ENCODE data around the gene RAB7B. TPM values are rescaled to one million over a fixed set of nuclear protein-coding genes. Genes with fewer than 3 reads are reported as not detected.

RAB7B gene
- total RNA-seq, 1 experiment from 2014 or later, result 0.22 TPM

DNA sequence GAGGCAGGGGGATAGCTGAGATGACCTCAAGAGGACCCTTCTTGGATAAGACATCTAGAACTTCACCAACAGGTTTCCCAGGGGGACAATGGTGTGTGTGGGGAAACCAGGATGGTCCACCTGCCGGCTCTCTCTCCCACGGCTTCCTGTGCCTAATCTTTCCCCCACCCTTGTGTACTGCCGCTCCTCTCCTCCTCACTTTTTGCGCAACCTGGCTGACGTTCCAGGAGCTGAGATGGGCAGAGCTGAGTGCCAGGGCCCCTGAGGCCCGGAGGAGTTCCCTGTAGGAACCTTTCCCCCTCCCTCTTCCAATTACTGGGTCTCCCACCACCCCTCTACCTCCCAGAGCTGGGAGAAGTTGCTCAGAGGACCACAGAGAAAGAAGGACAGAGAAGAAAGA, 66.9 kb downstream of the RAB7B start (continued):
- TF ChIP-seq EGR1 (IDR thresholded peaks at IDR 0.05; ENCODE audit: low read depth) (no peak), REST (IDR thresholded peaks at IDR 0.05; ENCODE audit: low read depth) (no peak), EZH2 (IDR thresholded peaks at IDR 0.05) (no peak)

DNA sequence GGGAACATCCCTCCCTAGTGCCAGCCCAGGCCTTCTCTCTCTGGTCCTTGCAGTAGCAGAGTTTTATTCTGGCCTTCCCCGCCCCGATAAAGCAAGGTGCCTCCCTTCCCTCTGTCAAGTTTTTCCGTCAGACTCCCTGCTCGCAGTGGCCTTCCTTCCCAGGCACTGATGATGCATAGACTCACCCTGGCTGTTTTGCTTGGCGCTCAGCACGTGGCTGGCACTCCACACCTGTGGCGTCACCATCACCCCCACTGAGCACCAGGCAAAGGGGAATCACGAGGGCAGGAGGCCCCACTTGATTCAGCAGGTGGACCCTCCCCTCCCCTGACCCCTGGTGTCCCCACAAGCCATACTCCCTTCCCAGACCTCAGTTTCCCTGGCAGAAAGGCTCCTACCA, 67.3 kb downstream of the RAB7B start:
- Histone ChIP-seq H3K79me2 (ENCODE audit: insufficient read depth, low read length) (no peaks in the 10 kb centered on the region), H3K4me1 (ENCODE audit: control insufficient read depth in 1 of 2, insufficient read depth in 2 of 2, low read length in 2 of 2) (peaks cover 12 to 37% of the 10 kb centered on the region in 2 experiments), H3K9ac (ENCODE audit: low read length) (no peak overlapping the region), H3K27me3 (ENCODE audit: insufficient read depth, low read length) (no peaks in the 10 kb centered on the region), H3K4me3 (replicated peaks in 1 of 2; ENCODE audit: low read depth in 1 of 2, low read length in 2 of 2) (no peak overlapping the region), H4K20me1 (ENCODE audit: insufficient read depth) (no peaks in the 10 kb centered on the region), H3K36me3 (ENCODE audit: control insufficient read depth in 1 of 2, insufficient read depth in 2 of 2, low read length in 2 of 2) (no peaks in the 10 kb centered on the region), H3K27ac (ENCODE audit: low read depth, low read length) (no peak overlapping the region), H3K4me2 (ENCODE audit: low read length) (no peak overlapping the region), H3K9me2 (ENCODE audit: insufficient read depth) (no peaks in the 10 kb centered on the region), H2AFZ (ENCODE audit: low read depth, low read length, poor library complexity, severe bottlenecking) (no peak overlapping the region), H3K9me3 (ENCODE audit: control insufficient read depth in 1 of 2, insufficient read depth in 1 of 2, low read depth in 1 of 2, low read length in 2 of 2) (no peaks in the 10 kb centered on the region)
- POLR2A ChIA-PET, result no interaction called here
- intact Hi-C loops (cut with micrococcal nuclease), result no loop called here
- RAD21 ChIA-PET (ENCODE audit: low non-redundant PET in 1 of 2, low total read pairs in 2 of 2, uncharacterized antibody in 2 of 2, unreplicated experiment in 2 of 2), result no interaction called here
- TF ChIP-seq FOSL1 (IDR thresholded peaks at IDR 0.05; ENCODE audit: low read depth), result no peak
- TF ChIP-seq CEBPB (IDR thresholded peaks at IDR 0.05; ENCODE audit: low read depth), result no peak
- no peak for TF ChIP-seq YY1 (IDR thresholded peaks at IDR 0.05; ENCODE audit: extremely low read depth, insufficient replicate concordance, low read depth, low read length)
- no peak for TF ChIP-seq CBX3 (IDR thresholded peaks at IDR 0.05; ENCODE audit: low read depth)
- no peak for TF ChIP-seq MAX (IDR thresholded peaks at IDR 0.05)
- TF ChIP-seq JUND (IDR thresholded peaks at IDR 0.05), result no peak
- TF ChIP-seq SP1 (IDR thresholded peaks at IDR 0.05; ENCODE audit: low read depth), result no peak
- no peak for TF ChIP-seq SRF (IDR thresholded peaks at IDR 0.05; ENCODE audit: low read depth)
- no peak for TF ChIP-seq TCF7L2 (IDR thresholded peaks at IDR 0.05; ENCODE audit: borderline replicate concordance, extremely low read depth, insufficient read depth, insufficient read length)
- TF ChIP-seq EZH2phosphoT487 (IDR thresholded peaks at IDR 0.05; ENCODE audit: borderline replicate concordance), result no peak
- no TSS peak for BruUV-seq (replicated peaks)
- no peak for DNase-seq (ENCODE audit: low read depth, low spot score)
- no peak for ATAC-seq
- CTCF ChIA-PET, result no interaction called here
